SK-N-MC (cell line): ENCODE results near the gene PCDHGA9.
"Not testable (repeated sequence)": the region's sequence is repeated elsewhere in the genome, so short reads cannot be mapped to it uniquely, and the experiment has no call there.

Experiments used
- DNase-seq: peaks from one replicate; pipeline ENCODE4 v3.0.0-alpha.2; 2011; ENCODE audit warnings: low read depth, low spot score
- H3K27ac ChIP-seq: fragments of 200-600 bp; sonication (generic); 2 replicates; pipeline ENCODE4 v1.5.1; 2016; ENCODE audit warnings: mixed run types
- H3K36me3 ChIP-seq: fragments of 200-600 bp; sonication (generic); 2 replicates; pipeline ENCODE4 v1.6.1; 2017; ENCODE audit warnings: antibody characterized with exemption, low read length, mixed read lengths; ENCODE audit not compliant: insufficient read depth
- H3K4me3 ChIP-seq: fragments of 200-600 bp; sonication (generic); 2 replicates; pipeline ENCODE4 v1.5.1; 2016
- H3K9ac ChIP-seq: fragments of 200-600 bp; sonication (generic); 2 replicates; pipeline ENCODE4 v1.8.0; 2017; ENCODE audit warnings: mixed run types, mixed read lengths; ENCODE audit not compliant: insufficient read length
- H3K9me3 ChIP-seq: fragments of 200-600 bp; sonication (generic); 2 replicates; pipeline ENCODE4 v1.6.1; 2017; ENCODE audit warnings: low read depth, mild to moderate bottlenecking, antibody characterized with exemption, low read length, moderate library complexity, mixed read lengths
- EZH2 ChIP-seq: fragments of 200-600 bp; sonication (generic); IDR thresholded peaks from one replicate; pipeline ENCODE4 v1.6.1; 2017; ENCODE audit warnings: antibody characterized with exemption
- FOXP2 ChIP-seq: optimal IDR thresholded peaks from 2 replicates; pipeline ENCODE3; 2011; ENCODE audit warnings: mild to moderate bottlenecking, moderate library complexity; ENCODE audit not compliant: insufficient read depth; ENCODE audit errors: extremely low read length, control extremely low read depth
- POLR2AphosphoS5 ChIP-seq: IDR thresholded peaks from 2 replicates; pipeline ENCODE4 v1.6.1; 2012; ENCODE audit warnings: mild to moderate bottlenecking, low read depth, low read length, borderline replicate concordance

Gene PCDHGA9

GRCh38 chr5:141393267-141393666 lies 9.3 kb upstream of the PCDHGA9 start:
- no peak for DNase-seq
- Histone ChIP-seq H3K9ac (no peak overlapping the region), H3K27ac (no peak overlapping the region), H3K4me3 (no peak overlapping the region), H3K9me3 (no peaks in the 10 kb centered on the region), H3K36me3 (no peaks in the 10 kb centered on the region)
- TF ChIP-seq POLR2AphosphoS5, result no peak

GRCh38 chr5:141394401-141395187 lies 8.0 kb upstream of the PCDHGA9 start:
- H3K9me3 ChIP-seq, H3K27ac ChIP-seq, DNase-seq, H3K4me3 ChIP-seq, H3K9ac ChIP-seq, H3K36me3 ChIP-seq: not testable (repeated sequence)

- H3K9ac ChIP-seq, H3K27ac ChIP-seq, H3K4me3 ChIP-seq, DNase-seq, H3K36me3 ChIP-seq, H3K9me3 ChIP-seq: not testable (repeated sequence)
These were observed 4.6 kb upstream of the PCDHGA9 start, which contains the start of gene PCDHGB5 for GRCh38 chr5:141397756-141398551. Gene PCDHGB5 (plus strand): TSS chr5:141397947. CDS start chr5:141398128, 181 bp downstream.

GRCh38 chr5:141398608-141399007 lies 4.0 kb upstream of the PCDHGA9 start:
- Histone ChIP-seq H3K9me3 (no peaks in the 10 kb centered on the region), H3K4me3 (no peak overlapping the region)

GRCh38 chr5:141399555-141400258 lies 2.9 kb upstream of the PCDHGA9 start:
- no peak for TF ChIP-seq EZH2
- TF ChIP-seq FOXP2, result no peak
- no peak for TF ChIP-seq POLR2AphosphoS5
- no peaks in the 10 kb centered on the region for H3K9me3 ChIP-seq
- H3K4me3 ChIP-seq, result no peak overlapping the region
- H3K9ac ChIP-seq, result no peak overlapping the region
- H3K36me3 ChIP-seq, result no peaks in the 10 kb centered on the region
- H3K27ac ChIP-seq, result no peak overlapping the region
- no peak for DNase-seq

More at GRCh38 chr5:141398608-141399007, 4.0 kb upstream of the PCDHGA9 start:
- no peak for TF ChIP-seq POLR2AphosphoS5
- no peak for TF ChIP-seq EZH2
- no peak for TF ChIP-seq FOXP2
- no peak for DNase-seq
- Histone ChIP-seq H3K27ac (no peak overlapping the region), H3K36me3 (no peaks in the 10 kb centered on the region), H3K9ac (no peak overlapping the region)

- no peak for DNase-seq
- H3K9me3 ChIP-seq, result no peaks in the 10 kb centered on the region
- H3K36me3 ChIP-seq, result no peaks in the 10 kb centered on the region
- no peak overlapping the region for H3K27ac ChIP-seq
- TF ChIP-seq POLR2AphosphoS5, result no peak
- TF ChIP-seq FOXP2, result no peak
- no peak for TF ChIP-seq EZH2
- H3K9ac ChIP-seq, result no peak overlapping the region
- no peak overlapping the region for H3K4me3 ChIP-seq
These were observed 809 bp downstream of the PCDHGA9 start for GRCh38 chr5:141403387-141403786.

GRCh38 chr5:141407790-141408505 lies 5.4 kb downstream of the PCDHGA9 start, which contains the start of gene PCDHGB6:
Gene PCDHGB6 (plus strand): TSS chr5:141408021. CDS start chr5:141408203, 182 bp downstream.
- not testable (repeated sequence) for H3K9ac ChIP-seq

GRCh38 chr5:141409598-141410306 lies 7.2 kb downstream of the PCDHGA9 start:
- Histone ChIP-seq H3K36me3 (no peaks in the 10 kb centered on the region), H3K27ac (no peak overlapping the region), H3K4me3 (no peak overlapping the region), H3K9me3 (no peaks in the 10 kb centered on the region), H3K9ac (no peak overlapping the region)
- no peak for DNase-seq
- TF ChIP-seq POLR2AphosphoS5 (no peak), FOXP2 (no peak), EZH2 (no peak)

More at GRCh38 chr5:141407790-141408505, 5.4 kb downstream of the PCDHGA9 start, which contains the start of gene PCDHGB6:
- DNase-seq, H3K36me3 ChIP-seq, H3K4me3 ChIP-seq, H3K9me3 ChIP-seq, H3K27ac ChIP-seq: not testable (repeated sequence)
